Loucy (cell line): Measurements from ENCODE around the gene ALCAM.

Experiments
- CTCF ChIP-seq: fragments of 200-600 bp; sonication (generic); conservative IDR thresholded peaks from 2 replicates; pipeline ENCODE4 v1.5.1; 2014; ENCODE audit warnings: mild to moderate bottlenecking, antibody characterized with exemption, low read length
- EZH2phosphoT487 ChIP-seq: fragments of 200-600 bp; IDR thresholded peaks from 2 replicates; pipeline ENCODE4 v1.6.1; 2018; ENCODE audit warnings: antibody characterized with exemption, mild to moderate bottlenecking, moderate library complexity, borderline replicate concordance

GRCh38 chr3:105355408-105356061 lies 11.2 kb upstream of the ALCAM start:
- TF ChIP-seq CTCF (no peak), EZH2phosphoT487 (no peak)
